Measurements from ENCODE around the gene OR1G1.
"Not testable (repeated sequence)": the region's sequence is repeated elsewhere in the genome, so short reads cannot be mapped to it uniquely, and the experiment has no call there.

Gene OR1G1

DNA sequence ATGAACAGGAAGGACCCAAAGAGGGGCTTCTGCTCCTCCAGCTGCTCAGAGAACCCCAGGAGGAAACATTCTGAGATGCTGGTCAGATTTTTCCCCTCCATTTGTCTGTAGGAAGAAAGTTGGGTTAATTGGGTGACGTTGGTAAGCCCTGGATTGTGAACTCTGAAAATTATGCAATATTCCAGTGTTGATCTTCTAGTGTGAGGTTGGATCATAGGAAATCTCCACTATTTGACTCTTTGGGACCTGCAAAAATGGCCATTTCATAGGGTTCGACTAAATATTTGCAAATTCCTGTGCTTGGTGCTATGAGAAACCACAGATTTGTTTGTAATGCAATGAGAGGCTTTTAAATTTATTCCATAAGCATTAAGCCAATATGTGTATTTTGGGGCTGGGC is at the start of gene OR1G1:
Gene OR1G1, minus strand, starts transcription at position 101 of the 400 bp plus-strand sequence. Its CDS starts 0 bp downstream, at position 101.
- no peak for DNase-seq

DNA sequence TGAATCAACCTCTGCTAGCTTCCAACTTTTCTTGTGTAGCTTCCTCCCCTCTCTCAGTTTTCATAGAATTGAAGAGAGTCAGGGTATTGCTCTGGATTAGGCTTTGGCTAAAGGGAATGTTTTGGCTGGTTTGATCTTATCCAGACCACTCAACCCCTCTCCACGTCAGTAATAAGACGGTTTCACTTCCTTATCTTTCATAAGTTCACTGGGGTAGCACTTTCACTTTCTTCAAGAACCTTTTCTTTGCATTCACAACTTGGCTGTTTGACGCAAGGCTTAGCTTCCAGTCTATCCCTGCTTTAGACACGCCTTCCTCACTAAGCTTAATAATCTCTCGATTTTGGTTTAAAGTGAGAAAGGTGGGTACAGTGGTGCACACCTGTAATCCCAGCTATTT is 40.2 kb upstream of the OR1G1 start:
- DNase-seq: no peak

DNA sequence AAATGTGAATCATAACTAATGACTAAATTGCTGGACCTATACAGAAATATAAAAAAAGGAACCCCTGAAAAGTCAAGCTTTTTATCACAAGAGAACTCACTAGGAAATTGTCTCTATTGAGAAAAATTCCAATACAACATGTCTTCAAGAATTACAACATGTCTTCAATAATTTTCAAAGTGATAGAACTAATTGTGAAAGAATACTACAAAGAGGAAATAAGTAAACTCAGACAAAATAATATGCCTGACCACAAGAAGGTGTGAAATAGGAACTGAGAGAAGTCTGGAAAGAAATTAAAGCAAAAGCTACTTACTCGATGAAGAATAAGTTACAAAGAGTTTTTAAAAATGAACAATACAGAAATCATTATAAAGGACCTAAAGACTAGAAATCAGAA is 29.9 kb upstream of the OR1G1 start:
- DNase-seq: no peak

DNA sequence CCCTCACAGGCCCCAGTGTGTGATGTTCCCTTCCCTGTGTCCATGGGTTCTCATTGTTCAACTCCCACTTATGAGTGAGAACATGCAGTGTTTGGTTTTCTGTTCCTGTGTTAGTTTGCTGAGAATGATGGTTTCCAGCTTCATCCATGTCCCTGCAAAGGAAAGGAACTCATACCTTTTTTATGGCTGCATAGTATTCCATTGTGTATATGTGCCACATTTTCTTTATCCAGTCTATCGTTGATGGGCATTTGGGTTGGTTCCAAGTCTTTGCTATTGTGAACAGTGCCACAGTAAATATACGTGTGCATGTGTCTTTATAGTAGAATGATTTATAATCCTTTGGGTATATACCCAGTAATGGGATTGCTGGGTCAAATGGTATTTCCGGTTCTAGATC is 10.1 kb upstream of the OR1G1 start:
- not testable (repeated sequence) for DNase-seq

DNA sequence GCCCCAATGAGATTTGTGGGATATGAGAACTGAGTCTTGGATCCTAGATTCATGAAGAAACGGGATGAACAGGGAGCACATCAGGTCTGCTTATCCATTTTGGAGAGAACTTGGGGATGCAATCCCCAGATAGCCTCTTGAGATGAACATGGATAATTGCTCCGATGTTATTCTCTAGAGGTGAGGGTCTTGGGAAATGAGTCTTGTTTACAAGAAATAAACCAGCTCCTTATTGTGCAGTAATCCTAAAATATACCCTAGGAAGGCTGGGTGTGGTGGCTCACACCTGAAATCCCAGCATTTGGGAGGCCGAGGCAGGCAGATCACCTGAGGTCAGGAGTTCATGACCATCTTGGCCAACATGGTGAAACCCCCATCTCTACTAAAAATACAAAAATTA is 23.0 kb downstream of the OR1G1 start, which contains the start of gene OR1D2:
Gene OR1D2, minus strand, starts transcription at position 101 of the 400 bp plus-strand sequence. CDS start 11,426 bp downstream, outside the sequence.
- no peak for DNase-seq

Measured in activated CD4-positive, alpha-beta T cell treated with anti-CD3 and anti-CD28 coated beads for 48 hours (primary cell).